ENCODE measurements around the gene PECR. TPM values are rescaled to one million over a fixed set of nuclear protein-coding genes. Genes with fewer than 3 reads are reported as not detected.

Gene PECR
- total and polyA plus RNA-seq, 7 donors = 1.9 to 4.8 (median 2.5) TPM

DNA sequence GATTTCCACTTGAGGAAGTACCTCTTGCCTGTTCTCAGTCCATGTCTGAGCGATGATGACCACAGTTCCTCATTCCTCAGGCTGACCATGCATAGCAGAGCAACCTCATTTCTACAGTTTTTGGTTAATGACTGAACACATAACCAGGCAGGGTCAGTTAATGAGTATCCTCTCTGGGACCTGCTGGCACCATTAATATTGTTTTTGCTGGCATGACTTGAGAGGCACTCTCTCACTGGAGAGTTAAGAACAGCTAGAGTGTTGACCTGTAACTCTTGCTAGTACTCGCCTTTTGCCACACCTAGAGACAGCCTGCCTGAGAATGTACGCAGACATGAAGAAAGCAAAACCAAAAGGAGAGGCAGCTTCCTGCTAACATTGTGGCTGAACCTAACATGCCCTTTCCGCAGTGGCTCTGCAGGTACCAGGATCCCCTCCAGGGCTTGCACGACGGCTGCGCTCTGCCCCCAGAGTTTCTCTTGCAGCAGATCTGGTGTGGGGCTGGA, 23.9 kb downstream of the PECR start:
- no peaks in the 10 kb centered on the region for H3K27me3 ChIP-seq (ENCODE audit: insufficient read depth in 3 of 3, low read length in 2 of 3)
- H3K4me3 ChIP-seq = no peak overlapping the region
- no peaks in the 10 kb centered on the region for H3K4me1 ChIP-seq
- DNase-seq (no peak), ATAC-seq (no peak)
- intact Hi-C loops (cut with DNase I) = no loop called here
- WGBS, 3 donors = 83 to 86% (median 84%) methylated on average over 7 of the region's 7 CpGs
- no peaks in the 10 kb centered on the region for H3K9me3 ChIP-seq
- peaks cover 2 to 5% of the 10 kb centered on the region in 2 donors for H3K36me3 ChIP-seq (ENCODE audit: insufficient read depth in 1 of 2, low read depth in 1 of 2)
- TF ChIP-seq, protein P1, sequence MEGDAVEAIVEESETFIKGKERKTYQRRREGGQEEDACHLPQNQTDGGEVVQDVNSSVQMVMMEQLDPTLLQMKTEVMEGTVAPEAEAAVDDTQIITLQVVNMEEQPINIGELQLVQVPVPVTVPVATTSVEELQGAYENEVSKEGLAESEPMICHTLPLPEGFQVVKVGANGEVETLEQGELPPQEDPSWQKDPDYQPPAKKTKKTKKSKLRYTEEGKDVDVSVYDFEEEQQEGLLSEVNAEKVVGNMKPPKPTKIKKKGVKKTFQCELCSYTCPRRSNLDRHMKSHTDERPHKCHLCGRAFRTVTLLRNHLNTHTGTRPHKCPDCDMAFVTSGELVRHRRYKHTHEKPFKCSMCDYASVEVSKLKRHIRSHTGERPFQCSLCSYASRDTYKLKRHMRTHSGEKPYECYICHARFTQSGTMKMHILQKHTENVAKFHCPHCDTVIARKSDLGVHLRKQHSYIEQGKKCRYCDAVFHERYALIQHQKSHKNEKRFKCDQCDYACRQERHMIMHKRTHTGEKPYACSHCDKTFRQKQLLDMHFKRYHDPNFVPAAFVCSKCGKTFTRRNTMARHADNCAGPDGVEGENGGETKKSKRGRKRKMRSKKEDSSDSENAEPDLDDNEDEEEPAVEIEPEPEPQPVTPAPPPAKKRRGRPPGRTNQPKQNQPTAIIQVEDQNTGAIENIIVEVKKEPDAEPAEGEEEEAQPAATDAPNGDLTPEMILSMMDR (IDR thresholded peaks at IDR 0.05) = no peak
- no peak overlapping the region for H3K27ac ChIP-seq

DNA sequence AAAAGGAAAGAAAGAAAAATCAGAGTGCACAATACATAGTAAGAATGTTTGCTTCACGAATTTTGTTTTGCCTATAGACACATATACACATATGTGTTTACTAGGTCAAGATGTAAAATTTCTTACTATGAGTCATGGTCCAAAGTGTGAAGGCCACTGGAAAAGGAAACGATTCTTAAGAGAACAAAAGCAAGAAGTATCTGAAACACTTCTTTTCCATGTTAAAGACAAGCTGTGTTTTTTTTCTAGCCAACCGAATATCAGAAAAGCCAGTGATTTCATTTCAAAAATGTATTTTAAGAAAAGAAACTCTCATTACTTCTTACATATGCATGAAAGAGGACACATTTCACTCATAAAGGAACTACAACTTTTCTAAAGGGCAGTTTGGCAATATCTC, 24.9 kb downstream of the PECR start:
- Histone ChIP-seq H3K36me3 (ENCODE audit: insufficient read depth in 1 of 2, low read depth in 1 of 2) (peaks cover 2 to 5% of the 10 kb centered on the region in 2 donors), H3K27me3 (ENCODE audit: insufficient read depth in 3 of 3, low read length in 2 of 3) (no peaks in the 10 kb centered on the region), H3K9me3 (no peaks in the 10 kb centered on the region), H3K4me1 (no peaks in the 10 kb centered on the region), H3K4me3 (no peak overlapping the region), H3K27ac (no peak overlapping the region)
- ATAC-seq (no peak), DNase-seq (no peak)
- WGBS, 3 donors = 75 to 84% (median 78%) methylated on average over 3 of the region's 3 CpGs
- TF ChIP-seq, protein P1 (IDR thresholded peaks at IDR 0.05) = no peak
- intact Hi-C loops (cut with DNase I) = no loop called here

DNA sequence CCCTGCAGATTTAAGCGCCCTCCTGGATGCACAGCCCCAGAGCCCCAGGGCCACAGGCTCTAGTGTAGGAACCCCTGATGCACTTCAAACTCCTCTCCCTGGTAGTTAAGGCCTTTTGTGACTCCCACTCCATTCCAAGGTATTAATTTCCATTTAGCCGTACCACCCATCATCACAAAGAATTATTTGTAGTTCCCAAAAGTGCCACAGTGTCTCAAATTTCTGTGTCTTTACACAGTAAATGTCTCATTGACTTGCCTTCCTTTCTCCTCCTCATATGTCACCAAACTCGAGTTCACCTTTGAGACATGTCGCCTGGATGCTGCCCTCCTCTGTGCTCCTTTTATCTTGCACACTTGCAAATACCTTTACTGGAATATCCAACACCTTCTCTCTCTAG, 25.9 kb downstream of the PECR start:
- Histone ChIP-seq H3K4me3 (no peak overlapping the region), H3K27ac (no peak overlapping the region), H3K4me1 (no peaks in the 10 kb centered on the region), H3K9me3 (no peaks in the 10 kb centered on the region), H3K36me3 (ENCODE audit: insufficient read depth in 1 of 2, low read depth in 1 of 2) (peaks cover 2 to 5% of the 10 kb centered on the region in 2 donors), H3K27me3 (ENCODE audit: insufficient read depth in 3 of 3, low read length in 2 of 3) (no peaks in the 10 kb centered on the region)
- TF ChIP-seq, protein P1 (IDR thresholded peaks at IDR 0.05) = no peak
- WGBS, 3 donors = 76 to 80% (median 78%) methylated on average over 4 of the region's 4 CpGs
- ATAC-seq (no peak), DNase-seq (no peak)
- intact Hi-C loops (cut with DNase I) = no loop called here

DNA sequence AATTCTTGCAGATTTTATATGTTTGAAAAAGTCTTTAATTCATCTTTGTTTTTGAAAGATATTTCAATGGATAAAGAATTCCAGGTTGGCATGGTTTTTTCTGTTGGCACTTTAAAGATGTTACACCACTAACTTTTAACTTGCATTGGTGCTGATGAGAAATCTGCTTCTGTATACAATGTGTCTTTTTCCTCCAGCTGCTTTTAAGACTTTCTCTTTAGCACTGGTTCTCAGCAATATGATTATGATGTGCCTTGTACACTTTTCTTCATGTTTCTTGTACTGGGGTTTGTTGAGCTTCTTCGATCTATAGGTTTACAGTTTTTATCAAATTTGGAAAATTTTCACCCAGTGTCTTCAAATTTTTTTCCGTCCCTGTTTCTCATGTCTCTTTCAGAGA, 29.2 kb downstream of the PECR start:
- no peak for DNase-seq
- Histone ChIP-seq H3K27me3 (ENCODE audit: insufficient read depth in 3 of 3, low read length in 2 of 3) (no peaks in the 10 kb centered on the region), H3K9me3 (no peaks in the 10 kb centered on the region), H3K27ac (no peak overlapping the region), H3K4me3 (no peak overlapping the region), H3K4me1 (no peaks in the 10 kb centered on the region), H3K36me3 (ENCODE audit: insufficient read depth in 1 of 2, low read depth in 1 of 2) (no peaks in the 10 kb centered on the region)
- TF ChIP-seq, protein P1 (IDR thresholded peaks at IDR 0.05) = no peak
- intact Hi-C loops (cut with DNase I) = no loop called here
- 94 to 100% (median 97%) methylated on average over 2 of the region's 2 CpGs for WGBS, 3 donors
- no peak for ATAC-seq

DNA sequence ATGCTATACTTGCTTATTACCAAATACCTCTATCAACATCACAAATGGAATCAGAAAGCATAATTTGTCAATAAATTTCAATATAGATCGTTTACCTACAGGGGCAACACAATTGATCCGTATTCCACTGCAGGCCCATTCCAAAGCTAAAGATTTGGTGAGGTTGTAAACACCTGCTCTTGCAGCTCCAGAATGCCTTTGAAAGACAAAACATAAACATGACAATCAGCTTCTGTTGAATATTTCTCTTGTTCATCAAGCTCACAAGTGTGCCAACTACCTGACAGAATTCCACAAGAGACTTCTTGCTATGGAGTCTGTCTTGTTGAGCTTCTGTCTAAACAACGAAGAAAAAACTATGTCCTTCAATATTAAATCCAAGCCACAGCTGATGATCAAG, 30.3 kb downstream of the PECR start:
- ATAC-seq = no peak
- DNase-seq = no peak

More for the DNA sequence above, 30.3 kb downstream of the PECR start:
- H3K36me3 ChIP-seq (ENCODE audit: insufficient read depth in 1 of 2, low read depth in 1 of 2) = no peaks in the 10 kb centered on the region
- no peak overlapping the region for H3K4me3 ChIP-seq
- no peaks in the 10 kb centered on the region for H3K27me3 ChIP-seq (ENCODE audit: insufficient read depth in 3 of 3, low read length in 2 of 3)
- 86 to 91% (median 88%) methylated on average over 3 of the region's 3 CpGs for WGBS, 3 donors
- TF ChIP-seq, protein P1 (IDR thresholded peaks at IDR 0.05) = no peak
- H3K9me3 ChIP-seq = no peaks in the 10 kb centered on the region
- H3K27ac ChIP-seq = no peak overlapping the region
- intact Hi-C loops (cut with DNase I) = no loop called here
- H3K4me1 ChIP-seq = no peaks in the 10 kb centered on the region
